ENCODE measurements around the gene PDE9A. TPM values are rescaled to one million over a fixed set of nuclear protein-coding genes. Genes with fewer than 3 reads are reported as not detected.

PDE9A gene
- total and polyA plus RNA-seq, 9 donors, result 3.9 to 11.3 (median 6.9) TPM

DNA sequence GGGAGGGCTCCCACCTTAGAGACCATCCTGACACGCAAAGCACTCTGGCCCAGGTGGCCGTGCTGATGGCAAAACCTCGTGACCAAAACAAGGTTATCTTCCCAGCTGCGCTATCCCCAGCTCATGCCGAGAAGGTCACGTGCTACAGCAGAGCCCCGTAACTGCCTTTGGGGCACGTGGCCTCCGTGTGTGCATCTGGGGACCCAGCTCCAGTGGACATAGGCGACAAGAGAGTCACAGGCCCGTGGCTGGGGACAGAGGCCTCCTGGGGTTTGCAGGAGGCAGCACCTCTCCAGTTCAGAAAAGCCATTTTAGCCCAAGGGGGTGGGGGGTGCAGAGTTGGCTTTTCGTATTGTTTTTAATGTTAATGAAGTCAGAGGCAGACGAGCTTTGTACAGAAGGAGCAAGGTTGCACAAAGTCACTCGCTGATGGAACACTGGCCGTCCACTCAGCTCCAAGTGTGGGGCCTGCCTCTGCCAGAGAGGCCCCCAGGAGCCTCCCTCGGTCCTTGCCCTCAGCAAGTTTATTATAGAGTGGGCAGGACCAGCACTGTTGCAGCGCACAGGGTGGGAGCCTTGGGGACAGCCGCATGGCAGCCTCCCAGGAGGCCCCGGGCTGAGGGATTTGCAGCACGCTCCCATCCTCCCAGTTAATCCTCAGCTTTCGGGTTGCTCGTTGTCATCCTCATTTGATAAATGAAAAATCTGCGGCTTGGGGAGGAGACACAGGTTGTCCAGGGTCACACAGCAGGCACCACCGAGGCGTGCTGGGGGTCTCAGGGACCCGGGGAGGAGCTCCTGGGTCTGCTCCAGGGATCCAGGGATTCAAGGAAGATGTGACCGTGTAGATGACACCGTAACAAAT is 8.0 kb upstream of the PDE9A start:
- intact Hi-C loops (cut with DNase I), result no loop called here
- 87 to 93% (median 90%) methylated on average over 28 of the region's 28 CpGs for WGBS, 3 donors
- peak in 1 of 5 donors; percentile 33 for DNase-seq
- Histone ChIP-seq H3K27ac (no peak overlapping the region), H3K4me1 (ENCODE audit: insufficient read depth) (peaks cover 8% of the 10 kb centered on the region), H3K9me3 (no peaks in the 10 kb centered on the region), H3K4me3 (no peak overlapping the region), H3K27me3 (no peaks in the 10 kb centered on the region), H3K36me3 (no peaks in the 10 kb centered on the region)
- TF ChIP-seq POLR2A (IDR thresholded peaks at IDR 0.05) (no peak), EP300 (IDR thresholded peaks at IDR 0.05) (no peak)
- TF ChIP-seq, protein P1, sequence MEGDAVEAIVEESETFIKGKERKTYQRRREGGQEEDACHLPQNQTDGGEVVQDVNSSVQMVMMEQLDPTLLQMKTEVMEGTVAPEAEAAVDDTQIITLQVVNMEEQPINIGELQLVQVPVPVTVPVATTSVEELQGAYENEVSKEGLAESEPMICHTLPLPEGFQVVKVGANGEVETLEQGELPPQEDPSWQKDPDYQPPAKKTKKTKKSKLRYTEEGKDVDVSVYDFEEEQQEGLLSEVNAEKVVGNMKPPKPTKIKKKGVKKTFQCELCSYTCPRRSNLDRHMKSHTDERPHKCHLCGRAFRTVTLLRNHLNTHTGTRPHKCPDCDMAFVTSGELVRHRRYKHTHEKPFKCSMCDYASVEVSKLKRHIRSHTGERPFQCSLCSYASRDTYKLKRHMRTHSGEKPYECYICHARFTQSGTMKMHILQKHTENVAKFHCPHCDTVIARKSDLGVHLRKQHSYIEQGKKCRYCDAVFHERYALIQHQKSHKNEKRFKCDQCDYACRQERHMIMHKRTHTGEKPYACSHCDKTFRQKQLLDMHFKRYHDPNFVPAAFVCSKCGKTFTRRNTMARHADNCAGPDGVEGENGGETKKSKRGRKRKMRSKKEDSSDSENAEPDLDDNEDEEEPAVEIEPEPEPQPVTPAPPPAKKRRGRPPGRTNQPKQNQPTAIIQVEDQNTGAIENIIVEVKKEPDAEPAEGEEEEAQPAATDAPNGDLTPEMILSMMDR (IDR thresholded peaks at IDR 0.05), result no peak

DNA sequence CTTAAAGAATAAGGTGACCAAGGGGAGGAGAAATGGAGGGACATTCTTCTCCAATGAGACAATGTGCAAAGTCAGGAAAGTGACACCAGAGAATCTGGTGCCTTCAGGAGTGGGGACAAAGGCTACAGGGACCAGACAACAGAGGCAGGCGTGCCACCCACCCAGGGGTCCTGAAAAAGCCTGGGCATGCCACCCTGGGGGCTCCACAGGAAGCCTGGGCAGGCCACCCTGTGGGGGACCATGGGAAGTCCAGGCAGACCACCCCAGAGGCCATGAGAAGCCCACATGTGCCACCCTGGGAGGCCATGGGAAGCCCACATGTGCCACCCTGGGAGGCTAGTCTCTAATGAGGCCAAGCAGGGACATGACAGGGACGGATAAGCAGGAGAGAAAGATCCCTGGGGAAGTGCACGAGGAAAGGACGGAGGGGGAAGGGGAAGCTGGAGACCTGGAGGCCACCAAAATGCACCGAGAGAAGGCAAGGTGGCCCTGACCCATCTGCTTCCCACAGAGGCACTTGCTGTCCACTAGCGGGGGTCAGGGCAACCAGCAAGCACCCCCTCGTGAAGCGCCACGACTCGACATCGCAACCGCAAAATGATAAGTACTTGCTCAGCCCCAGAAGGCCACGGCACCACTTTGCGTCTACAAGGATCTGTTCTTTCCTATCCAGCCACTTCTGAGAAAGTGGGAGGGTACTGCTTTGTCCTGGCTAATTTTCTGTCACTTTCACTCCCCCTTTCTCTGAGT is 7.2 kb upstream of the PDE9A start:
- TF ChIP-seq EP300 (IDR thresholded peaks at IDR 0.05) (no peak), POLR2A (IDR thresholded peaks at IDR 0.05) (no peak)
- TF ChIP-seq, protein P1 (IDR thresholded peaks at IDR 0.05), result no peak
- Histone ChIP-seq H3K27me3 (no peaks in the 10 kb centered on the region), H3K27ac (no peak overlapping the region), H3K9me3 (no peaks in the 10 kb centered on the region), H3K4me3 (no peak overlapping the region), H3K4me1 (ENCODE audit: insufficient read depth) (peaks cover 6% of the 10 kb centered on the region), H3K36me3 (no peaks in the 10 kb centered on the region)
- WGBS, 3 donors, result 86 to 93% (median 89%) methylated on average over 14 of the region's 14 CpGs
- peak in 1 of 5 donors; percentile 28 for DNase-seq
- intact Hi-C loops (cut with DNase I), result no loop called here

DNA sequence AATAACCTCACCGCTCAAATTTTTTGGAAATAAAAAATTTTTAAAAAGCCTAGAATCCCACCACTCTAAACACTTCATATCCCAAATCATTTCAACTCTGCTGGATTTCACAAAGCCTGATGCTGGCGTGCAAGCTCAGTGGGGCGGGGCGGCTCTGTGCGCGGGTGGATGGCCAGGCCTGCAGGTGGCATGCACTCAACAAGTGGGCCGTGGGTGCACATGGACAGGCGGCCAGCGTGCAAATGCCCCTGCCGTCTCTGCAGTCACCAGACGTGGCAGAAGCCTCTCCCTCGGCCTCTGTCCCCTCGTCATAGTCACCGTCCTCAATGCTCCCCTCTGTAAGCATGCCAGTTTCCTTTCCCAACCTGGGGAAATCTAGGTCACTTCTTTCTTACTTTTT is 6.6 kb upstream of the PDE9A start:
- Histone ChIP-seq H3K36me3 (no peaks in the 10 kb centered on the region), H3K27ac (no peak overlapping the region), H3K4me3 (no peak overlapping the region), H3K4me1 (ENCODE audit: insufficient read depth) (peaks cover 4% of the 10 kb centered on the region), H3K9me3 (no peaks in the 10 kb centered on the region), H3K27me3 (no peaks in the 10 kb centered on the region)
- intact Hi-C loops (cut with DNase I), result no loop called here
- TF ChIP-seq, protein P1 (IDR thresholded peaks at IDR 0.05), result no peak
- TF ChIP-seq POLR2A (IDR thresholded peaks at IDR 0.05), result no peak
- no peak for TF ChIP-seq EP300 (IDR thresholded peaks at IDR 0.05)
- WGBS, 3 donors, result 93 to 96% (median 95%) methylated on average over 14 of the region's 14 CpGs
- peak in 1 of 5 donors; percentile 32 for DNase-seq

DNA sequence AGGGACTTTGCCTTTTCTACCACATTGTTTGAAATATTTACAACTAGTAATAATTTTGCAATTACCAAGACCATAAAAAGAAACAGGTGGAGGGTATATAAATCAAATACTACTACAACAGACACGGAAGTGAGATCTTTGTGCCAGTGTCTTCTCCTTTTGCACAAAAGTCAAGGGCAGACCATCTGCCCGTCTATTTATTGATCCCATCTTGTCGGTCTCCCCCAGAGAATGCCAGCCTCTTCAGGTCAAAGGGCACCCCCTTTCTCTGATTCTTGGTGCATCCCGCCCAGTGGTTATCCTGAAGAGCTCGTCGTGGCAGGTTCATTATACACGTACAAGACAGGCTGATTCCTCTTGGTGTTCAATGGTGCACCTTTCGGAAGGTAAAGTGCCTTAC is 4.8 kb upstream of the PDE9A start:
- Histone ChIP-seq H3K27me3 (no peaks in the 10 kb centered on the region), H3K4me1 (ENCODE audit: insufficient read depth) (peaks cover 4% of the 10 kb centered on the region), H3K27ac (no peak overlapping the region), H3K36me3 (no peaks in the 10 kb centered on the region), H3K9me3 (no peaks in the 10 kb centered on the region), H3K4me3 (no peak overlapping the region)
- 81 to 93% (median 89%) methylated on average over 8 of the region's 8 CpGs for WGBS, 3 donors
- intact Hi-C loops (cut with DNase I), result no loop called here
- TF ChIP-seq EP300 (IDR thresholded peaks at IDR 0.05), result no peak
- DNase-seq, result no peak
